Loucy (cell line): Measurements from ENCODE around the gene MX2.

Experiments used
- H2AFZ ChIP-seq: fragments of 200-600 bp; sonication (generic); 2 replicates; pipeline ENCODE4 v1.6.0; 2016; ENCODE audit warnings: antibody characterized with exemption, mild to moderate bottlenecking, low read length, moderate library complexity
- H3F3A ChIP-seq: fragments of 200-600 bp; 2 replicates; pipeline ENCODE4 v1.6.0; 2016; ENCODE audit warnings: antibody characterized with exemption, low read depth, mild to moderate bottlenecking
- H3K27me3 ChIP-seq: fragments of 200-600 bp; sonication (generic); 2 replicates; pipeline ENCODE4 v1.6.1; 2014; ENCODE audit warnings: low read length, mild to moderate bottlenecking; ENCODE audit not compliant: insufficient read depth, poor library complexity, severe bottlenecking
- H3K36me3 ChIP-seq: fragments of 200-600 bp; sonication (generic); 2 replicates; pipeline ENCODE4 v1.6.1; 2016; ENCODE audit warnings: low read length; ENCODE audit not compliant: insufficient read depth
- H3K4me1 ChIP-seq: fragments of 200-600 bp; sonication (generic); 2 replicates; pipeline ENCODE4 v1.5.1; 2014; ENCODE audit warnings: low read length, mild to moderate bottlenecking; ENCODE audit not compliant: insufficient read depth, poor library complexity, severe bottlenecking
- H3K4me2 ChIP-seq: fragments of 200-600 bp; sonication (generic); 2 replicates; pipeline ENCODE4 v1.6.0; 2014; ENCODE audit warnings: antibody characterized with exemption, low read length, low read depth, mild to moderate bottlenecking; ENCODE audit not compliant: poor library complexity, severe bottlenecking
- H3K4me3 ChIP-seq: fragments of 200-600 bp; sonication (generic); 2 replicates; pipeline ENCODE4 v1.5.1; 2014; ENCODE audit warnings: low read length, mild to moderate bottlenecking, mixed read lengths; ENCODE audit not compliant: poor library complexity, severe bottlenecking
- H3K79me2 ChIP-seq: fragments of 200-600 bp; sonication (generic); 2 replicates; pipeline ENCODE4 v1.6.1; 2014; ENCODE audit warnings: low read length; ENCODE audit not compliant: insufficient read depth
- H3K9ac ChIP-seq: fragments of 200-600 bp; sonication (generic); 2 replicates; pipeline ENCODE4 v1.6.0; 2014; ENCODE audit warnings: mild to moderate bottlenecking, low read depth, low read length, moderate library complexity; ENCODE audit not compliant: poor library complexity, severe bottlenecking
- H3K9me2 ChIP-seq: fragments of 200-600 bp; sonication (generic); replicated peaks from 2 replicates; pipeline ENCODE4 v1.6.1; 2016; ENCODE audit warnings: low read depth, low read length, mixed read lengths
- H3K9me3 ChIP-seq: fragments of 200-600 bp; sonication (generic); 2 replicates; pipeline ENCODE4 v1.6.1; 2014; ENCODE audit warnings: mild to moderate bottlenecking, antibody characterized with exemption, low read length, low read depth; ENCODE audit not compliant: insufficient read depth
- H4K20me1 ChIP-seq: fragments of 200-600 bp; sonication (generic); 2 replicates; pipeline ENCODE4 v1.6.0; 2014; ENCODE audit warnings: antibody characterized with exemption, low read length, mild to moderate bottlenecking; ENCODE audit not compliant: insufficient read depth, poor library complexity, severe bottlenecking
- EZH2phosphoT487 ChIP-seq: fragments of 200-600 bp; IDR thresholded peaks from 2 replicates; pipeline ENCODE4 v1.6.1; 2018; ENCODE audit warnings: antibody characterized with exemption, mild to moderate bottlenecking, moderate library complexity, borderline replicate concordance
- TF ChIP-seq, protein P1 (sequence below): fragments of 200-600 bp; sonication (generic); conservative IDR thresholded peaks from 2 replicates; pipeline ENCODE4 v1.5.1; 2014; ENCODE audit warnings: mild to moderate bottlenecking, antibody characterized with exemption, low read length

The MX2 gene

DNA sequence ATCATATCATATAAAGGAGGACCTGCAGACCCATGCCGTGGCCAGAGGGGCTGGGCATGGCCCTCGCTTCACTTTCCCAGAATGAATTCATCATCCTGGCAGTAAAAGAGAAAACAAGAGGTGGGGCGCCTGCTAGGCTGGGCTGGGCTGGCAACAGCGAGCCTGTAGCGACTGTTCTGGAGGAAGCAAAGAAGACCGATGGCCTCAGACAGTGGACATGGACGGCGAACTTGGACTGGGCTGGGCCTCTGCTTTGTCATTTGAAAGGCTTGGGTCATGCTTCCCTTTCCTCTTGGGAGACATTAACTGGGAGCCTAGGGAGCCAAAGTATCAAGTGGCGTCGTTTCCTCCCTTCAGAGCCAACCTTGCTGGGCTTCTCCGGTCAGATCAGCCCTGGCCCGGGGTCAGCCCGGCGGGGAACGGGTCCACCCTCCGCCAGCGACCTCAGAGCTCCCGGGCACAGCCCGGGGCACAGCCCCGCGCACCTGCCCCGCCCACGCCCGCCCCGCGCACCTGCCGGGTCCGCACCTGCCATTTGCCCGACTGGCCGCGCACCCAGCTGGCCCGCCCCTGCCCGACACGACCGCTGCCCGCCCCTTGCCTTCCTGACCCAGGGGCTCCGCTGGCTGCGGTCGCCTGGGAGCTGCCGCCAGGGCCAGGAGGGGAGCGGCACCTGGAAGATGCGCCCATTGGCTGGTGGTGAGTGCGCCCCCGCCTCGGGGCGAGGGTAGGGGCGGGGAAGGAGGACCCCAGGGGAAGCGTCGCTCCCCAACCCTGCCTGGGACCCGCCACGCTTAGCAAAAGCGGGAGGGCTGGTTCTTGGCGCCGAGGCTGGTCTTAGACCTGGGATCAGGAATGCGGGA, 45.4 kb upstream of the MX2 start, which contains the start of gene FAM3B:
Gene FAM3B, plus strand, starts transcription at position 602 of the 863 bp plus-strand sequence. Its CDS starts 79 bp downstream, at position 681.
- H2AFZ ChIP-seq = no peak within 1 kb of the TSS

DNA sequence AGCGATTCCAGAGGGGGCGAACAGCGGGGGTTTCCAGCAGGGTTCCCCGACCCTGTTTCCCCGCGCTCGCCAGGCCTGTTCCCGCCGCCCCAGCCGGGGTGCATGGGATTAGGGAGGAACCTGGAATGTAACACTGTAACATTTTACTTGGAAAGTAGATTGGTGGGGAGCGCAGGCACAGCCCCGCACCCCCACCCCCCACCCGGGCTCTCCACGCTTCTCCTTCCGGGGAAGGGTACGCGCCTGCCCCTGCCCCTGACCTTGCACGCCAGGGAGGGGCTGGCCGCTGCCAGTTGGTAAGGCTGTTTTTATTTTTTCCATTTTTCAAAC, 44.8 kb upstream of the MX2 start:
- no peak overlapping the region for H2AFZ ChIP-seq
- no peaks in the 10 kb centered on the region for H3K9me3 ChIP-seq
- no peak overlapping the region for H3K4me3 ChIP-seq
- no peaks in the 10 kb centered on the region for H4K20me1 ChIP-seq
- TF ChIP-seq EZH2phosphoT487 = no peak
- TF ChIP-seq, protein P1, sequence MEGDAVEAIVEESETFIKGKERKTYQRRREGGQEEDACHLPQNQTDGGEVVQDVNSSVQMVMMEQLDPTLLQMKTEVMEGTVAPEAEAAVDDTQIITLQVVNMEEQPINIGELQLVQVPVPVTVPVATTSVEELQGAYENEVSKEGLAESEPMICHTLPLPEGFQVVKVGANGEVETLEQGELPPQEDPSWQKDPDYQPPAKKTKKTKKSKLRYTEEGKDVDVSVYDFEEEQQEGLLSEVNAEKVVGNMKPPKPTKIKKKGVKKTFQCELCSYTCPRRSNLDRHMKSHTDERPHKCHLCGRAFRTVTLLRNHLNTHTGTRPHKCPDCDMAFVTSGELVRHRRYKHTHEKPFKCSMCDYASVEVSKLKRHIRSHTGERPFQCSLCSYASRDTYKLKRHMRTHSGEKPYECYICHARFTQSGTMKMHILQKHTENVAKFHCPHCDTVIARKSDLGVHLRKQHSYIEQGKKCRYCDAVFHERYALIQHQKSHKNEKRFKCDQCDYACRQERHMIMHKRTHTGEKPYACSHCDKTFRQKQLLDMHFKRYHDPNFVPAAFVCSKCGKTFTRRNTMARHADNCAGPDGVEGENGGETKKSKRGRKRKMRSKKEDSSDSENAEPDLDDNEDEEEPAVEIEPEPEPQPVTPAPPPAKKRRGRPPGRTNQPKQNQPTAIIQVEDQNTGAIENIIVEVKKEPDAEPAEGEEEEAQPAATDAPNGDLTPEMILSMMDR = no peak
- H3K4me2 ChIP-seq = no peak overlapping the region
- H3K9me2 ChIP-seq = no peaks in the 10 kb centered on the region
- no peaks in the 10 kb centered on the region for H3F3A ChIP-seq
- no peaks in the 10 kb centered on the region for H3K36me3 ChIP-seq
- H3K27me3 ChIP-seq = no peaks in the 10 kb centered on the region
- no peaks in the 10 kb centered on the region for H3K4me1 ChIP-seq
- H3K79me2 ChIP-seq = no peaks in the 10 kb centered on the region
- H3K9ac ChIP-seq = no peak overlapping the region

More for the DNA sequence above, 45.4 kb upstream of the MX2 start, which contains the start of gene FAM3B:
- H3K9me2 ChIP-seq = no peaks in the 10 kb centered on the region
- no peaks in the 10 kb centered on the region for H3K36me3 ChIP-seq
- no peaks in the 10 kb centered on the region for H3K9me3 ChIP-seq
- no peak within 1 kb of the TSS for H3K4me3 ChIP-seq
- no peaks in the 10 kb centered on the region for H4K20me1 ChIP-seq
- no peak within 1 kb of the TSS for H3K9ac ChIP-seq
- H3K27me3 ChIP-seq = no peaks in the 10 kb centered on the region
- H3K4me1 ChIP-seq = no peaks in the 10 kb centered on the region
- no peak for TF ChIP-seq EZH2phosphoT487
- TF ChIP-seq, protein P1 = no peak
- H3F3A ChIP-seq = no peaks in the 10 kb centered on the region
- H3K79me2 ChIP-seq = no peaks in the 10 kb centered on the region
- H3K4me2 ChIP-seq = no peak within 1 kb of the TSS

DNA sequence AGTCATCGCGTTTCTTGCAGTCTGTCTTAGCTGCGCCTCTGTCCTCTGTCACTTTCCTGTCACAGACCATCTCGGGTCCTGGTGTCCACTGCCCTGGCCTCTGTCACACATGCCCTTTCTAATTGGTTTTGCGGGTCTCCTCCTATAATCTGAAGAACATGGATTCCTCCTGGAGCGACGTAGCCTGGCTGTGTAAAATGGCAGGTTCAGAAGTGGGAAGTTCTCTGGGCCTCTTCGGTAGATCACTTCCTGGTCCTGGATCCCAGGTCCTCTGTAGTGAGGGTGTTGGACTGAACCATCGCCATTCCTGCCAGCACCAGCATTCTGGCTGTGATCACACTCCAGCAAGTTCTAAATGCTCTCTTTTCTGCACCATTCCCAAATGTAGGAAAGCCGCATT, 44.4 kb upstream of the MX2 start:
- Histone ChIP-seq H2AFZ (no peak overlapping the region), H4K20me1 (no peaks in the 10 kb centered on the region), H3K4me1 (no peaks in the 10 kb centered on the region), H3K36me3 (no peaks in the 10 kb centered on the region), H3K9me3 (no peaks in the 10 kb centered on the region), H3K9me2 (no peaks in the 10 kb centered on the region), H3F3A (no peaks in the 10 kb centered on the region), H3K4me2 (no peak overlapping the region), H3K79me2 (no peaks in the 10 kb centered on the region), H3K27me3 (no peaks in the 10 kb centered on the region), H3K4me3 (no peak overlapping the region), H3K9ac (no peak overlapping the region)
- TF ChIP-seq, protein P1 = no peak
- TF ChIP-seq EZH2phosphoT487 = no peak
